IPS-20b (cell line): ENCODE data around the gene KRT81.

ENCODE experiments used
- H3K27ac ChIP-seq: one replicate; pipeline ENCODE4 v1.5.1; 2013; ENCODE audit warnings: low read length
- H3K27me3 ChIP-seq: 2 replicates; pipeline ENCODE4 v1.6.1; 2013; ENCODE audit warnings: mild to moderate bottlenecking, low read length, inconsistent platforms; ENCODE audit not compliant: insufficient read depth
- H3K36me3 ChIP-seq: 2 replicates; pipeline ENCODE4 v1.6.1; 2013; ENCODE audit warnings: low read depth, mild to moderate bottlenecking, inconsistent platforms, low read length, moderate library complexity; ENCODE audit not compliant: insufficient read depth
- H3K4me1 ChIP-seq: 2 replicates; pipeline ENCODE4 v1.6.1; 2013; ENCODE audit warnings: mild to moderate bottlenecking, control low read depth, inconsistent platforms, low read length, moderate library complexity; ENCODE audit not compliant: insufficient read depth
- H3K4me3 ChIP-seq: 2 replicates; pipeline ENCODE4 v1.5.1; 2013; ENCODE audit warnings: mild to moderate bottlenecking, low read length, inconsistent platforms
- H3K9ac ChIP-seq: 2 replicates; pipeline ENCODE4 v1.6.1; 2013; ENCODE audit warnings: low read depth, mild to moderate bottlenecking, inconsistent platforms, low read length, moderate library complexity
- H3K9me3 ChIP-seq: 2 replicates; pipeline ENCODE4 v1.6.1; 2013; ENCODE audit warnings: mild to moderate bottlenecking, low read depth, low read length, inconsistent platforms; ENCODE audit not compliant: insufficient read depth

KRT81 gene

DNA sequence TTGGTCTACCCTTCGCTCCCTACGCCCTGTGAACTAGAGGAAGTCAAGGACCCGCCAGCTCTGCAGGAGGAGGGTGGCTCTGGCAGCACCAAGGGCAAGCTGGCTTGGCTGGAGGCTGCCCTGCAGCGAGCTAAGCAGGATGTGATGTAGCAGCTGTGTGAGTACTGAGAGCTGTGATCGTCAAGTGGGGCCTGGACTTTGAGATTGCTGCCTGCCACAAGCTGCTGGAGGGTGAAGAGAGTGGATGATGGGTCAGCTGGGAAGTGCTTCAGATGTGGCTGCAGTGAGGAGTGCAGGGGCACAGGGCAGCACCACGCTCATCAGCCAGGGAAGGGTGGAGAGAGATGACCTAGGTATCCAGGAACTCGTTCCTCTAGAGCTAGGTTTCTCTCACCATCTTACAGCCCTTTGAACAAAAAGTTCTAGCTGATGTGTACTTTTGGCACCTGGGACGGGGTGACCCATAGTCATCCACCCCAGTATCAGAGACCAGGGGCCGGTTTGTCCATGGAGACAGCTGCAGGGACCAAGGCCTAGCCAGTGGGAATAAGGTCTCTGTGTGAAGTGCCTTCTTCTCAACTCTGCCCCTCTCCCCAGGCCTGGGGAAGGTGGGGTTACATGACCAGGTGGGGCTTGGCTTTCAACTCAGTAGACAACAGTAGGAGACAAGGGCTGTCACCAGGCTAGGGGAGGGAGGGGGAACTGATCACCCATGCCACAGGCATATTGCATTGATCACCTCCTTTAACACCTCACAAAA, 13.7 kb downstream of the KRT81 start:
- Histone ChIP-seq H3K4me1 (no peaks in the 10 kb centered on the region), H3K4me3 (no peak overlapping the region), H3K9me3 (no peaks in the 10 kb centered on the region), H3K36me3 (no peaks in the 10 kb centered on the region), H3K9ac (no peak overlapping the region), H3K27me3 (peaks cover 38% of the 10 kb centered on the region), H3K27ac (no peak overlapping the region)

DNA sequence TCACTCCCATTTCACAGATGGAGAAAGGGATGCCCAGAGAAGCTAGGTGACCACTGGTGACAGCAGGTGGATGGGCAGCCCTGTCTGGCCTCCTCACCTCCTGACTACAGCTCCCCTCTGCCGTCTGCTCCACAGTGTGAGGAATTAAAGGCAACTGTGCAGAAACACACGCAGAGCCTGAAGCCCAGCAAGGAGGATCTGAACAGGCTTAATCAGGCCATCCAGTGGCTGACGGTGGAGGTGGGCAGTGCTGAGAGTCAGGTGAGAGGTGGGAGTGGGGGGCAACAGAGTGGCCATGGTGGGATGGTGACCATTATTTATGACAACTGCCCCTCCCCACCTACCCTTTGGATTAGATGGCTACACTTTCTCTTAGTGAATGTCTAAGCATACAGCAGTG, 15.6 kb downstream of the KRT81 start:
- H3K9me3 ChIP-seq, result no peaks in the 10 kb centered on the region
- peaks cover 38% of the 10 kb centered on the region for H3K27me3 ChIP-seq
- H3K9ac ChIP-seq, result no peak overlapping the region
- H3K27ac ChIP-seq, result no peak overlapping the region
- no peaks in the 10 kb centered on the region for H3K4me1 ChIP-seq
- no peak overlapping the region for H3K4me3 ChIP-seq
- H3K36me3 ChIP-seq, result no peaks in the 10 kb centered on the region

- Histone ChIP-seq H3K4me3 (no peak within 1 kb of the TSS), H3K4me1 (no peaks in the 10 kb centered on the region), H3K9me3 (no peaks in the 10 kb centered on the region), H3K27ac (no peak within 1 kb of the TSS), H3K36me3 (no peaks in the 10 kb centered on the region), H3K9ac (no peak within 1 kb of the TSS), H3K27me3 (peaks cover 36% of the 10 kb centered on the region)
These were observed 16.7 kb downstream of the KRT81 start, which contains the start of gene KRT86 for GRCh38 chr12:52274521-52275120. Gene KRT86 (plus strand): TSS chr12:52274645. CDS start chr12:52301917, 27,272 bp downstream.

DNA sequence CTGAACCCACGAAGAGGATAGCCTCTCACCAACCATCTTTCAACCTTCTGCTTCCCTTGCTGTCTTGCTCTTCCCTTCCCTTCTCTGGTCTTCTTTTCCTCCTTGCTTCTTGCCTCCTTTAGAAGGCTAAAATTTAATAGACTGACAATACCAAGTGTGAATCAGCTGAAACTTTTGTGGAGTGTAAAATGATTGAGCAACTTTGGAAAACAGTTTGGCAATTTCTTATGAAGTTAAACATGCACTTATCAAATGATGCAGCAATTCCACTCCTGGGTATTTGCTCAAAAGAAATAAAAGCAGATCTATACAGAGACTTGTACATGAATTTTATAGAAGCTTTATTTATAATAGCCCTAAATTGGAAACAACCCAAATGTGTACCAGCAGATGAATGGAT, 20.2 kb downstream of the KRT81 start:
- no peaks in the 10 kb centered on the region for H3K9me3 ChIP-seq
- no peaks in the 10 kb centered on the region for H3K4me1 ChIP-seq
- H3K4me3 ChIP-seq, result no peak overlapping the region
- no peak overlapping the region for H3K27ac ChIP-seq
- no peak overlapping the region for H3K9ac ChIP-seq
- no peaks in the 10 kb centered on the region for H3K36me3 ChIP-seq
- H3K27me3 ChIP-seq, result peaks cover 5% of the 10 kb centered on the region; the same call in 1 of the 2 replicates

- no peak overlapping the region for H3K27ac ChIP-seq
- peaks cover 5% of the 10 kb centered on the region; the same call in 1 of the 2 replicates for H3K27me3 ChIP-seq
- no peak overlapping the region for H3K4me3 ChIP-seq
- no peak overlapping the region for H3K9ac ChIP-seq
- H3K9me3 ChIP-seq, result no peaks in the 10 kb centered on the region
- no peaks in the 10 kb centered on the region for H3K4me1 ChIP-seq
- H3K36me3 ChIP-seq, result no peaks in the 10 kb centered on the region
These were observed 20.7 kb downstream of the KRT81 start for GRCh38 chr12:52270541-52271070.

DNA sequence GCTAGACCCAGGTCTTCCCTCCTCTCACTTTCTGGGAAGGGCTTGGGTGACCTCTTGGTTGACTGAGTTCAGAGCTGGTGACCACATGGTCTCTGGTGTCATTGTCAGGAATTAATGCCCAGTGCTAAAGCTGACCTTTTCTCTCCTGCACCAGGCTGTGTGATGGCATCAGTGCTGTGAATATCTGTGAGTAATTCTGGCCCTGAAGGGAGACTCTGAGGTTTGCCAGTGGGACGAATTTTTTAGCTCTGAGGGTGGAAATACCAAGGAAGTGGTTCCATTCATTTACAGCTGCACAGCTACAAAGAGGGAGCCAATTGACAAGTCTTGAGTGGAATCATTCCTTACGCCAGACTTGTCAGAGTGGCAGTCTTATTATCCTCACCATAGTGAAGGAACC, 23.1 kb downstream of the KRT81 start:
- H3K4me3 ChIP-seq, result no peak overlapping the region
- no peaks in the 10 kb centered on the region for H3K27me3 ChIP-seq
- H3K9ac ChIP-seq, result no peak overlapping the region
- no peak overlapping the region for H3K27ac ChIP-seq
- H3K4me1 ChIP-seq, result no peaks in the 10 kb centered on the region
- no peaks in the 10 kb centered on the region for H3K36me3 ChIP-seq
- H3K9me3 ChIP-seq, result no peaks in the 10 kb centered on the region

DNA sequence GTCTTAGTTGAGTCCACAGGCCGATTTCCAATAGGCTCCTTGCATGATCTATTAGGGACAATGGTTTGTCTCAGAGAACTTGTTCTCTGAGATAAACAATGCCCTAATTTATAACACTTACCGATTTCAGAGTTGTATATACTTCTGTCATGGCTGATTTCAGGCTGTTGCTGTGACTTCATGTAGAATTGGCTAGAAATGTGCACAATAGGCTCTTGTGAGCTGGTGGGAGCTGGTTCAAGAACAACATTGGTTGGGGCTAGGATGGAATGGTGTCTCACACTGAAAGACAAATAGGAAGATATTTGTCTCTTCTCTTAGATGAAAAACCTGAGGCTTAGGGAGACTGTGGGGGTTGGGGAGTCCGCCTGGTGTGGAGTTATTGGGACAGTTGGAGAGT, 23.6 kb downstream of the KRT81 start:
- no peaks in the 10 kb centered on the region for H3K4me1 ChIP-seq
- H3K36me3 ChIP-seq, result no peaks in the 10 kb centered on the region
- no peaks in the 10 kb centered on the region for H3K27me3 ChIP-seq
- H3K27ac ChIP-seq, result no peak overlapping the region
- no peaks in the 10 kb centered on the region; the same call in 1 of the 2 replicates for H3K9me3 ChIP-seq
- no peak overlapping the region for H3K4me3 ChIP-seq
- H3K9ac ChIP-seq, result no peak overlapping the region

GRCh38 chr12:52267266-52267665, 24.1 kb downstream of the KRT81 start:
- Histone ChIP-seq H3K9me3 (no peaks in the 10 kb centered on the region; the same call in 1 of the 2 replicates), H3K27ac (no peak overlapping the region), H3K4me3 (no peak overlapping the region), H3K27me3 (no peaks in the 10 kb centered on the region), H3K4me1 (no peaks in the 10 kb centered on the region), H3K36me3 (no peaks in the 10 kb centered on the region), H3K9ac (no peak overlapping the region)

DNA sequence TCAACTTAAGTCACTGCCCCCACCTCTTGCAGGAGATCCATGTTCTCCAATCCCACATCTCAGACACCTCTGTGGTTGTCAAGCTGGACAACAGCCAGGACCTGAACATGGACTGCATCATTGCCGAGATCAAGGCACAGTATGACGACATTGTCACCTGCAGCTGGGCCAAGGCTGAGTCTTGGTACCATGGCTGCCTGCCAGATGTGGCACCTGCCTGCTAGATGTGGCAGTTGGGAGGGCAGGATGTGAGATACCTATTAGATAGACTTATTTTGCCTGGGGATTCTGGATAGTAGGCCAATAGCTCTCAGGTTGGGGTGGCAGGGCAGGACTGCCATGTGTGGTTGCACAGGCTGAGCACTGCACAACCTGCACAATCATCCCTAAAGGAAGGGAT, 24.8 kb downstream of the KRT81 start:
- H3K27me3 ChIP-seq, result peaks cover 4% of the 10 kb centered on the region; the same call in 1 of the 2 replicates
- no peak overlapping the region for H3K27ac ChIP-seq
- no peak overlapping the region for H3K9ac ChIP-seq
- H3K36me3 ChIP-seq, result no peaks in the 10 kb centered on the region
- H3K4me3 ChIP-seq, result no peak overlapping the region
- H3K9me3 ChIP-seq, result no peaks in the 10 kb centered on the region; the same call in 1 of the 2 replicates
- H3K4me1 ChIP-seq, result no peaks in the 10 kb centered on the region

GRCh38 chr12:52264435-52264825, 26.9 kb downstream of the KRT81 start:
- H3K4me3 ChIP-seq, result no peak overlapping the region

DNA sequence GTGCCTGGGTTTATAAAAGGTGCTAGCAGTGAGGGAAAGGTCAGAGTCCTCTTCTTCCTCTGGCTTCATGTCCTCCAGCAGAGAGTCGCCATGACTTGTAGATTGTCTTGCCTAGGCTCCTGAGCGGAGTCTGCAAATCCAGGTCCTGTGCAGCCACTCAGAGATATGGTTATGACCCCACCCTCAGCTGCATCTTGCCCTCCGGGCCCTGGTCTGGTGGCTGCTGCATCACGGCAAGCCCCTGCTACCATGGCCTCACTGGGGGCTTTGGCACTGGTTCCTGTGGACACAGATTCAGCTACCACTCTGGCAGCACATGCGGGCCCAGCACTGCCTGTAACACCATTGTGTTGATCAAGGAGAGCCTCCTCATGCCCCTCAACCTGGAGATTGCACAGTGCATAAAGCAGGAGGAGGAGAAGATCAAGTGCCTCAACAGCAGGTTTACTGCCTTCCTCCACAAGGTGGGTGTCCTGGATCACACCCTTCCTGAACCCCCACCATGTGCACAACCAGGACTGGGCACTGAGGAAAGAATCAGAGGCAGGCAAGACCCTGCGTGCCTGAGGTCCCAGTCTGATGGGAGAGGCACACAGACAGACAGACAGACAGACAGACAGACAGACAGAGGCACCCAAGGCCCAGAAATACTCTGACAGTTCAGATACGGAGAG, 27.4 kb downstream of the KRT81 start:
- no peak overlapping the region for H3K27ac ChIP-seq
- no peaks in the 10 kb centered on the region for H3K36me3 ChIP-seq
- peaks cover 30% of the 10 kb centered on the region for H3K27me3 ChIP-seq

More at GRCh38 chr12:52264435-52264825, 26.9 kb downstream of the KRT81 start:
- H3K36me3 ChIP-seq, result no peaks in the 10 kb centered on the region
- H3K27ac ChIP-seq, result no peak overlapping the region
- H3K9me3 ChIP-seq, result no peaks in the 10 kb centered on the region; the same call in 1 of the 2 replicates
- no peaks in the 10 kb centered on the region for H3K4me1 ChIP-seq
- H3K27me3 ChIP-seq, result peaks cover 25% of the 10 kb centered on the region
- no peak overlapping the region for H3K9ac ChIP-seq

More for the DNA sequence above, 27.4 kb downstream of the KRT81 start:
- Histone ChIP-seq H3K9ac (no peak overlapping the region), H3K9me3 (no peaks in the 10 kb centered on the region; the same call in 1 of the 2 replicates), H3K4me3 (no peak overlapping the region), H3K4me1 (no peaks in the 10 kb centered on the region)
